ENCODE results near the gene NKG7. TPM values are rescaled to one million over a fixed set of nuclear protein-coding genes. Genes with fewer than 3 reads are reported as not detected.

The NKG7 gene
- total RNA-seq, 1 donor from 2014 or later: not detected

GRCh38 chr19:51357952-51358351 lies 14.5 kb downstream of the NKG7 start:
- Histone ChIP-seq H3K27me3 (ENCODE audit: control insufficient read depth, insufficient read depth, low read length) (no peaks in the 10 kb centered on the region), H3K4me3 (ENCODE audit: low read depth, low read length) (no peak overlapping the region), H3K36me3 (ENCODE audit: control insufficient read depth, insufficient read depth, low read length) (peaks cover 3% of the 10 kb centered on the region)
- no peak for TF ChIP-seq CTCF (IDR thresholded peaks at IDR 0.05; ENCODE audit: insufficient read depth, low read length, severe bottlenecking)
- DNase-seq (ENCODE audit: low read depth) (no peak), FAIRE-seq (no peak)

GRCh38 chr19:51356159-51356801 lies 16.2 kb downstream of the NKG7 start:
- no peak for TF ChIP-seq CTCF (IDR thresholded peaks at IDR 0.05; ENCODE audit: insufficient read depth, low read length, severe bottlenecking)
- Histone ChIP-seq H3K4me3 (ENCODE audit: low read depth, low read length) (no peak overlapping the region), H3K36me3 (ENCODE audit: control insufficient read depth, insufficient read depth, low read length) (peaks cover 6% of the 10 kb centered on the region), H3K27me3 (ENCODE audit: control insufficient read depth, insufficient read depth, low read length) (no peaks in the 10 kb centered on the region)
- DNase-seq (ENCODE audit: low read depth) (no peak), FAIRE-seq (no peak)

- Histone ChIP-seq H3K36me3 (ENCODE audit: control insufficient read depth, insufficient read depth, low read length) (peaks cover 6% of the 10 kb centered on the region), H3K4me3 (ENCODE audit: low read depth, low read length) (no peak overlapping the region), H3K27me3 (ENCODE audit: control insufficient read depth, insufficient read depth, low read length) (no peaks in the 10 kb centered on the region)
- FAIRE-seq: no peak
- TF ChIP-seq CTCF (IDR thresholded peaks at IDR 0.05; ENCODE audit: insufficient read depth, low read length, severe bottlenecking): no peak
- no peak for DNase-seq (ENCODE audit: low read depth)
These were observed 17.7 kb downstream of the NKG7 start for GRCh38 chr19:51354742-51355148.

GRCh38 chr19:51354103-51354741 lies 18.2 kb downstream of the NKG7 start:
- Histone ChIP-seq H3K27me3 (ENCODE audit: control insufficient read depth, insufficient read depth, low read length) (no peaks in the 10 kb centered on the region), H3K36me3 (ENCODE audit: control insufficient read depth, insufficient read depth, low read length) (peaks cover 6% of the 10 kb centered on the region), H3K4me3 (ENCODE audit: low read depth, low read length) (no peak overlapping the region)
- TF ChIP-seq CTCF (IDR thresholded peaks at IDR 0.05; ENCODE audit: insufficient read depth, low read length, severe bottlenecking): peak; percentile 1
- FAIRE-seq (no peak), DNase-seq (ENCODE audit: low read depth) (no peak)

- FAIRE-seq: no peak
- H3K27me3 ChIP-seq (ENCODE audit: control insufficient read depth, insufficient read depth, low read length): no peaks in the 10 kb centered on the region
- no peak for DNase-seq (ENCODE audit: low read depth)
- H3K4me3 ChIP-seq (ENCODE audit: low read depth, low read length): no peak overlapping the region
- TF ChIP-seq CTCF (IDR thresholded peaks at IDR 0.05; ENCODE audit: insufficient read depth, low read length, severe bottlenecking): no peak
- peaks cover 6% of the 10 kb centered on the region for H3K36me3 ChIP-seq (ENCODE audit: control insufficient read depth, insufficient read depth, low read length)
These were observed 19.6 kb downstream of the NKG7 start for GRCh38 chr19:51352783-51353360.

All from bronchial epithelial cell (primary cell).